H9 (cell line): ENCODE measurements around the gene LPCAT2. TPM values are rescaled to one million over a fixed set of nuclear protein-coding genes. Genes with fewer than 3 reads are reported as not detected.

Source experiments
- DNase-seq: peaks from one replicate; pipeline ENCODE4 v3.0.0-alpha.2; 2017
- H2AFZ ChIP-seq: one replicate; pipeline ENCODE4 v1.6.1; 2013; ENCODE audit warnings: mild to moderate bottlenecking, low read length, control low read depth, moderate library complexity
- H2AK5ac ChIP-seq: 2 replicates; pipeline ENCODE4 v1.6.1; 2013; ENCODE audit warnings: low read length, control low read depth, mixed read lengths; ENCODE audit not compliant: insufficient read length
- H2BK120ac ChIP-seq: one replicate; pipeline ENCODE4 v1.6.1; 2013; ENCODE audit warnings: low read depth, mild to moderate bottlenecking, low read length, control low read depth, inconsistent platforms; ENCODE audit not compliant: poor library complexity, severe bottlenecking
- H2BK12ac ChIP-seq: 2 replicates; pipeline ENCODE4 v1.6.1; 2013; ENCODE audit warnings: low read length, control low read depth, mixed read lengths, low read depth; ENCODE audit not compliant: insufficient read length
- H2BK15ac ChIP-seq: 2 replicates; pipeline ENCODE4 v1.6.1; 2013; ENCODE audit warnings: low read depth, low read length, control low read depth
- H2BK20ac ChIP-seq: one replicate; pipeline ENCODE4 v1.6.1; 2013; ENCODE audit warnings: low read depth, mild to moderate bottlenecking, low read length, control low read depth, inconsistent platforms; ENCODE audit not compliant: poor library complexity, severe bottlenecking
- H2BK5ac ChIP-seq: 2 replicates; pipeline ENCODE4 v1.6.1; 2013; ENCODE audit warnings: low read length, control low read depth, mixed read lengths; ENCODE audit not compliant: insufficient read length
- H3K14ac ChIP-seq: 2 replicates; pipeline ENCODE4 v1.6.1; 2013; ENCODE audit warnings: low read length, control low read depth; ENCODE audit not compliant: insufficient read depth
- H3K18ac ChIP-seq: 2 replicates; pipeline ENCODE4 v1.6.1; 2013; ENCODE audit warnings: low read depth, mild to moderate bottlenecking, mixed read lengths, low read length, control low read depth; ENCODE audit not compliant: insufficient read length
- H3K23ac ChIP-seq: 2 replicates; pipeline ENCODE4 v1.6.1; 2013; ENCODE audit warnings: low read length, control low read depth, mixed read lengths, low read depth; ENCODE audit not compliant: insufficient read length
- H3K23me2 ChIP-seq: 2 replicates; pipeline ENCODE4 v1.6.1; 2013; ENCODE audit warnings: low read depth, mild to moderate bottlenecking, mixed read lengths, low read length, control low read depth; ENCODE audit not compliant: insufficient read length, poor library complexity, severe bottlenecking
- H3K27ac ChIP-seq: 2 replicates; pipeline ENCODE4 v1.5.1; 2013; ENCODE audit warnings: low read length, control low read depth, mixed read lengths, low read depth; ENCODE audit not compliant: insufficient read length
- H3K27me3 ChIP-seq: 2 replicates; pipeline ENCODE4 v1.6.1; 2013; ENCODE audit warnings: low read length, control low read depth, inconsistent platforms; ENCODE audit not compliant: insufficient read depth
- H3K4ac ChIP-seq: 2 replicates; pipeline ENCODE4 v1.6.1; 2013; ENCODE audit warnings: low read depth, mild to moderate bottlenecking, control low read depth, inconsistent platforms, low read length, moderate library complexity
- H3K4me1 ChIP-seq: 2 replicates; pipeline ENCODE4 v1.6.1; 2013; ENCODE audit warnings: low read length, control low read depth, inconsistent platforms; ENCODE audit not compliant: insufficient read depth
- H3K4me2 ChIP-seq: 2 replicates; pipeline ENCODE4 v1.6.1; 2013; ENCODE audit warnings: low read length, control low read depth, mixed read lengths; ENCODE audit not compliant: insufficient read length, insufficient read depth
- H3K56ac ChIP-seq: 2 replicates; pipeline ENCODE4 v1.6.1; 2013; ENCODE audit warnings: low read depth, mild to moderate bottlenecking, mixed read lengths, low read length, control low read depth; ENCODE audit not compliant: insufficient read length
- H3K79me1 ChIP-seq: 2 replicates; pipeline ENCODE4 v1.6.1; 2013; ENCODE audit warnings: low read depth, mild to moderate bottlenecking, moderate library complexity, low read length, control low read depth, inconsistent platforms; ENCODE audit not compliant: insufficient read depth, poor library complexity, severe bottlenecking
- H3K79me2 ChIP-seq: 2 replicates; pipeline ENCODE4 v1.6.1; 2013; ENCODE audit warnings: low read length, control low read depth, inconsistent platforms; ENCODE audit not compliant: insufficient read depth
- H3K9ac ChIP-seq: 2 replicates; pipeline ENCODE4 v1.6.1; 2013; ENCODE audit warnings: low read length, control low read depth, mixed read lengths; ENCODE audit not compliant: insufficient read length; ENCODE audit errors: extremely low read depth
- H3K9me3 ChIP-seq: one replicate; pipeline ENCODE4 v1.6.1; 2013; ENCODE audit warnings: low read depth, low read length, inconsistent platforms; ENCODE audit not compliant: control insufficient read depth
- H3T11ph ChIP-seq: one replicate; pipeline ENCODE4 v1.6.1; 2013; ENCODE audit warnings: mild to moderate bottlenecking, low read length, control low read depth, inconsistent platforms
- H4K20me1 ChIP-seq: one replicate; pipeline ENCODE4 v1.6.1; 2013; ENCODE audit not compliant: control insufficient read depth, insufficient read length, insufficient read depth
- H4K5ac ChIP-seq: 2 replicates; pipeline ENCODE4 v1.6.1; 2013; ENCODE audit warnings: low read depth, mild to moderate bottlenecking, mixed read lengths, low read length, control low read depth; ENCODE audit not compliant: insufficient read length
- H4K8ac ChIP-seq: replicated peaks from 2 replicates; pipeline ENCODE4 v1.6.1; 2013; ENCODE audit warnings: low read length, control low read depth, mixed read lengths, low read depth; ENCODE audit not compliant: insufficient read length
- H4K91ac ChIP-seq: 2 replicates; pipeline ENCODE4 v1.6.1; 2013; ENCODE audit warnings: low read depth, mild to moderate bottlenecking, moderate library complexity, mixed read lengths, low read length, control low read depth; ENCODE audit not compliant: insufficient read length
- H3K27ac Mint-ChIP-seq, 3 experiments: 2 replicates in 2 of 3; 3 replicates in 1 of 3; pipeline ENCODE4 v1.8.0; 2020 to 2021; ENCODE audit warnings: mixed read lengths in 3 of 3, mild to moderate bottlenecking in 1 of 3, moderate library complexity in 1 of 3
- H3K27me3 Mint-ChIP-seq: 2 replicates; pipeline ENCODE4 v1.8.0; 2021; ENCODE audit warnings: low read depth, mild to moderate bottlenecking, moderate library complexity, mixed read lengths
- H3K36me3 Mint-ChIP-seq, 3 experiments: 2 replicates in 2 of 3; 3 replicates in 1 of 3; pipeline ENCODE4 v1.8.0; 2020 to 2021; ENCODE audit warnings: low read depth in 3 of 3, mixed read lengths in 3 of 3; ENCODE audit not compliant: insufficient read depth in 1 of 3
- H3K4me1 Mint-ChIP-seq, 2 experiments: 2 replicates each; pipeline ENCODE4 v1.8.0; 2020; ENCODE audit warnings: mixed read lengths in 2 of 2
- H3K4me3 Mint-ChIP-seq, 2 experiments: 2 replicates in 1 of 2; 3 replicates in 1 of 2; pipeline ENCODE4 v1.8.0; 2020 to 2021; ENCODE audit warnings: mild to moderate bottlenecking in 2 of 2, mixed read lengths in 2 of 2, moderate library complexity in 1 of 2
- H3K9me3 Mint-ChIP-seq, 2 experiments: 2 replicates in 1 of 2; 3 replicates in 1 of 2; pipeline ENCODE4 v1.8.0; 2020; ENCODE audit warnings: mild to moderate bottlenecking in 2 of 2, mixed read lengths in 2 of 2, moderate library complexity in 1 of 2
- WGBS: extraction: QIAGEN DNeasy Blood & Tissue Kit; methylation state at CpG from one replicate; pipeline ENCODE4 v1.1.7; 2013; ENCODE audit warnings: missing lambda C conversion rate, low lambda C conversion rate, mixed read lengths; ENCODE audit not compliant: insufficient read length; ENCODE audit errors: extremely low coverage; 5-methylcytosine and 5-hydroxymethylcytosine counted together
- total RNA-seq: library from RNA; stranded (reverse); gene quantifications from 2 replicates; pipeline ENCODE4 v1.2.1, GENCODE V29; 2021
- TF ChIP-seq, protein P1 (sequence below): fragments of 200-600 bp; sonication (generic); conservative IDR thresholded peaks from 3 replicates; pipeline ENCODE4 v1.8.0; 2021; ENCODE audit warnings: antibody characterized with exemption, mild to moderate bottlenecking

LPCAT2 gene
- total RNA-seq, 1 experiment from 2014 or later = 2.8 TPM

DNA sequence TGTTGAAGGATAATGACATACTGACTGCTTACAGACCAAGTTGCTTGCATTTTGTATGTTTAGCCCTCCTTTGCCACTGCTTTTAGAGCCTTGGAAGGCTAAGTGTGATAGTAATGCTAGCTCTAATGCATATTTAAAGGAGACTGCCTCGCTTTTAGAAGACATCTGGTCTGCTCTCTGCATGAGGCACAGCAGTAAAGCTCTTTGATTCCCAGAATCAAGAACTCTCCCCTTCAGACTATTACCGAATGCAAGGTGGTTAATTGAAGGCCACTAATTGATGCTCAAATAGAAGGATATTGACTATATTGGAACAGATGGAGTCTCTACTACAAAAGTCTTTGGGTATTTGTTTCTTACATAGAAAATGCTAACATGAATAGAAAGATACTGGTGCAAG lies 76.8 kb downstream of the LPCAT2 start:
- Histone ChIP-seq H4K20me1 (no peaks in the 10 kb centered on the region), H2BK120ac (no peak overlapping the region), H3K27me3 (no peaks in the 10 kb centered on the region), H3K79me1 (no peaks in the 10 kb centered on the region), H3K4me2 (no peak overlapping the region), H4K5ac (no peak overlapping the region), H4K91ac (no peak overlapping the region), H3K14ac (no peak overlapping the region), H3K9me3 (no peaks in the 10 kb centered on the region), H3K56ac (no peak overlapping the region), H3K4me1 (no peaks in the 10 kb centered on the region), H2BK15ac (no peak overlapping the region), H3K79me2 (no peaks in the 10 kb centered on the region), H2AK5ac (no peak overlapping the region), H3K23ac (no peak overlapping the region), H3K27ac (no peak overlapping the region), H2BK20ac (no peak overlapping the region), H3K23me2 (no peaks in the 10 kb centered on the region), H2BK12ac (no peak overlapping the region), H3K4ac (no peak overlapping the region), H3K18ac (no peak overlapping the region), H4K8ac (no peak overlapping the region), H3T11ph (no peak overlapping the region), H2BK5ac (no peak overlapping the region), H3K9ac (no peak overlapping the region), H2AFZ (no peak overlapping the region)
- no peak for DNase-seq
- peaks cover 0 to 4% (median 0%) of the 10 kb centered on the region in 3 experiments; a peak in 2 of 7 replicates for H3K36me3 Mint-ChIP-seq
- H3K4me1 Mint-ChIP-seq = peaks cover 0 to 3% of the 10 kb centered on the region in 2 experiments; a peak in 2 of 4 replicates
- no peaks in the 10 kb centered on the region for H3K27me3 Mint-ChIP-seq
- H3K27ac Mint-ChIP-seq = no peak overlapping the region
- WGBS = no CpG with 5 or more reads among the region's 2 CpGs
- TF ChIP-seq, protein P1, sequence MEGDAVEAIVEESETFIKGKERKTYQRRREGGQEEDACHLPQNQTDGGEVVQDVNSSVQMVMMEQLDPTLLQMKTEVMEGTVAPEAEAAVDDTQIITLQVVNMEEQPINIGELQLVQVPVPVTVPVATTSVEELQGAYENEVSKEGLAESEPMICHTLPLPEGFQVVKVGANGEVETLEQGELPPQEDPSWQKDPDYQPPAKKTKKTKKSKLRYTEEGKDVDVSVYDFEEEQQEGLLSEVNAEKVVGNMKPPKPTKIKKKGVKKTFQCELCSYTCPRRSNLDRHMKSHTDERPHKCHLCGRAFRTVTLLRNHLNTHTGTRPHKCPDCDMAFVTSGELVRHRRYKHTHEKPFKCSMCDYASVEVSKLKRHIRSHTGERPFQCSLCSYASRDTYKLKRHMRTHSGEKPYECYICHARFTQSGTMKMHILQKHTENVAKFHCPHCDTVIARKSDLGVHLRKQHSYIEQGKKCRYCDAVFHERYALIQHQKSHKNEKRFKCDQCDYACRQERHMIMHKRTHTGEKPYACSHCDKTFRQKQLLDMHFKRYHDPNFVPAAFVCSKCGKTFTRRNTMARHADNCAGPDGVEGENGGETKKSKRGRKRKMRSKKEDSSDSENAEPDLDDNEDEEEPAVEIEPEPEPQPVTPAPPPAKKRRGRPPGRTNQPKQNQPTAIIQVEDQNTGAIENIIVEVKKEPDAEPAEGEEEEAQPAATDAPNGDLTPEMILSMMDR = no peak
- no peaks in the 10 kb centered on the region for H3K9me3 Mint-ChIP-seq
- H3K4me3 Mint-ChIP-seq = no peak overlapping the region
